Measurements from ENCODE around the gene KIF1B. TPM values are rescaled to one million over a fixed set of nuclear protein-coding genes. Genes with fewer than 3 reads are reported as not detected.

KIF1B gene
- total and polyA plus RNA-seq, 10 of the 15 experiments (the other 5 are each of a cell fraction or from before 2014, with no cell fraction given) = 2.1 to 16.5 (median 8.7) TPM

DNA sequence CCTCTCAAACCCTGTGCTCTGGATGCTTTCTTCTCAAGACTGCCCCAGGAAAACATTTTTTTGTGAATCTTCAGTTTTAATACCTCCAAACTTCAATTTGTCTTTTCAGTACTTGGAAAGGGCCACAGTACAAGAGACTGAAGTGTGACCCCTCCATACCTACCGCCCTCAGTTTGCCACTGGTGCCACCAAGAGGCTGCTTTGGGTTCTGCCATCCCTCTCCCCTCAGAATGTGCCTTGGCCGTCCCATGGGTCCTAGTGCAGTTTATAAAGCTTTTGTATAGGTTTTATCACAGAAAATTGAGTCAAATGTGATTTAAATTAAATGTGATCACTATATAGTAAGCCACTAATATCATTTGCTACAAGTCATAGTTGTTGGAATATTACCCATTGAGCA is 127.7 kb downstream of the KIF1B start:
- Histone ChIP-seq H3K4me1 (ENCODE audit: control insufficient read depth, insufficient read depth, low read length) (no peaks in the 10 kb centered on the region), H3K27me3 (replicated peaks in 1 of 2; ENCODE audit: control insufficient read depth in 2 of 2, insufficient read depth in 2 of 2, low read length in 1 of 2) (no peaks in the 10 kb centered on the region), H3K4me2 (ENCODE audit: control insufficient read depth, insufficient read depth) (no peak overlapping the region), H3K9me3 (replicated peaks; ENCODE audit: control insufficient read depth, insufficient read depth, low read length) (no peaks in the 10 kb centered on the region), H4K20me1 (ENCODE audit: control insufficient read depth, insufficient read depth) (no peaks in the 10 kb centered on the region), H3K9ac (ENCODE audit: control insufficient read depth, insufficient read depth, low read length) (no peak overlapping the region), H2AFZ (ENCODE audit: control insufficient read depth, low read depth, low read length) (no peak overlapping the region), H3K4me3 (no peak overlapping the region), H3K79me2 (ENCODE audit: control insufficient read depth, insufficient read depth, low read length) (no peaks in the 10 kb centered on the region), H3K27ac (ENCODE audit: control insufficient read depth, insufficient read depth) (no peak overlapping the region), H3K36me3 (ENCODE audit: control insufficient read depth in 2 of 2, insufficient read depth in 2 of 2, low read length in 1 of 2) (peaks cover 0 to 2% of the 10 kb centered on the region in 2 experiments; a peak in 2 of 4 replicates)
- WGBS (ENCODE audit: insufficient coverage, insufficient replicate concordance, low lambda C conversion rate, missing lambda C conversion rate) = 11% methylated on average over 2 of the region's 2 CpGs
- BruUV-seq (replicated peaks) = no TSS peak
- ChIA-PET POLR2A (interaction anchor here (0.6 kb wide), 1 partner anchor 129 kb away, joined by 3 read pairs; no protein-coding TSS in a partner anchor), RAD21 (ENCODE audit: unreplicated experiment) (interaction anchor here (0.6 to 4.0 kb wide), 5 partner anchors 126 to 418 kb away, joined by 3 to 46 read pairs (median 4); partner anchors contain the start of gene KIF1B), CTCF (interaction anchor here (0.8 to 6.9 kb wide), 21 partner anchors 9 to 475 kb away, joined by 3 to 110 read pairs (median 4); partner anchors contain the start of gene KIF1B), SMC1A (ENCODE audit: uncharacterized antibody, unreplicated experiment) (interaction anchor here (0.5 to 7.2 kb wide), 10 partner anchors 10 to 211 kb away, joined by 3 to 57 read pairs (median 4); partner anchors contain the start of gene KIF1B)
- no peak for TF ChIP-seq SIN3A (IDR thresholded peaks at IDR 0.05; ENCODE audit: low read depth, low read length)
- peak; percentile 95 for TF ChIP-seq RAD21 (IDR thresholded peaks at IDR 0.05; ENCODE audit: insufficient read depth, low read depth, low read length)
- peak; percentile 83 for TF ChIP-seq SMC3 (IDR thresholded peaks at IDR 0.05; ENCODE audit: borderline replicate concordance, low read length)
- TF ChIP-seq, protein P1, sequence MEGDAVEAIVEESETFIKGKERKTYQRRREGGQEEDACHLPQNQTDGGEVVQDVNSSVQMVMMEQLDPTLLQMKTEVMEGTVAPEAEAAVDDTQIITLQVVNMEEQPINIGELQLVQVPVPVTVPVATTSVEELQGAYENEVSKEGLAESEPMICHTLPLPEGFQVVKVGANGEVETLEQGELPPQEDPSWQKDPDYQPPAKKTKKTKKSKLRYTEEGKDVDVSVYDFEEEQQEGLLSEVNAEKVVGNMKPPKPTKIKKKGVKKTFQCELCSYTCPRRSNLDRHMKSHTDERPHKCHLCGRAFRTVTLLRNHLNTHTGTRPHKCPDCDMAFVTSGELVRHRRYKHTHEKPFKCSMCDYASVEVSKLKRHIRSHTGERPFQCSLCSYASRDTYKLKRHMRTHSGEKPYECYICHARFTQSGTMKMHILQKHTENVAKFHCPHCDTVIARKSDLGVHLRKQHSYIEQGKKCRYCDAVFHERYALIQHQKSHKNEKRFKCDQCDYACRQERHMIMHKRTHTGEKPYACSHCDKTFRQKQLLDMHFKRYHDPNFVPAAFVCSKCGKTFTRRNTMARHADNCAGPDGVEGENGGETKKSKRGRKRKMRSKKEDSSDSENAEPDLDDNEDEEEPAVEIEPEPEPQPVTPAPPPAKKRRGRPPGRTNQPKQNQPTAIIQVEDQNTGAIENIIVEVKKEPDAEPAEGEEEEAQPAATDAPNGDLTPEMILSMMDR (IDR thresholded peaks at IDR 0.05 in 2 of 3, conservative IDR thresholded peaks at IDR 0.05 in 1 of 3; ENCODE audit: control insufficient read depth in 2 of 3, extremely low read depth in 1 of 3, insufficient read depth in 1 of 3, low read depth in 3 of 3, low read length in 3 of 3) = peak; percentile 86 to 87 (median 87)
- TF ChIP-seq SMARCA5 (IDR thresholded peaks at IDR 0.05) = peak; percentile 17; the same call in 1 of the 2 replicates
- no peak for TF ChIP-seq JUNB (IDR thresholded peaks at IDR 0.05)
- TF ChIP-seq YY1 (IDR thresholded peaks at IDR 0.05; ENCODE audit: low read depth, low read length) = 0 out of 2 replicates have a peak, but pooled peaks have one; percentile 26
- DNase-seq (ENCODE audit: low read depth, low spot score) (no peak), ATAC-seq (peak; percentile 98), FAIRE-seq (no peak)
- intact Hi-C loops (cut with micrococcal nuclease; ENCODE audit: unreplicated experiment) = loop anchor here (1.0 to 10.0 kb wide), 2 partner anchors 128 to 213 kb away; partner anchors contain the start of gene KIF1B
- in situ Hi-C loops (cut with MboI) = no loop called here
